Stromal cell of bone marrow (primary cell): ENCODE results near the gene NCKAP1.

Experiments used
- DNase-seq: peaks from one replicate; pipeline ENCODE4 v3.0.0-alpha.2; 2012; ENCODE audit warnings: low read depth

NCKAP1 gene

DNA sequence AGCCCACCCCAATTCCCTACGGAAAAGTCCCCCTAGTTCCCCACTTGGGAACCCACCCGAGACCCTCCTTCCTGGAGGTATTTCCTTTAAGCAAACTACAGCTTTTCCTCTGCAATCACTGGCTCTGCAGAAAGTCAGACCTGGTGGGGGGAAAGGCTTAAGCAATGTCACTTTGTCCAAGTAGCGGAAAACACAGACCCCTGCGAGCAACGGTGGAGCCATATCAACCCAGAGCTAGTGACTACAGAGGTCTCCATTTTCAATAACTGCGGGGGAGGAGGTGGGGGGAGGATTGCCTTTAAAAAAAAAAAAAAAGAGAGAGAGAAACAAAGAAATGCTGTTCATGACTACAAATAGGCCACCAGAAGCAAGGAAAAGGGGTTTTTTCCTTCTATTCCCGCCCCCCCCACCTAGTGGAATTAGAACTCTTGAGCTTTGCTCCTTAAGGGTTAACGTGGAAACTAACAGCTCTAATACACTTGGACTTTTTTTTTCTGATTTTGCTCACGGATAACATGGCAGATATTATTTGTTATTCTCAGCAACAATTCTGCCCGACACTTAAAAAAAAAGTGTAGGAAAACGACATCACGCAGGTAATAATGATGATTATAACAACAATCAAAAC, 170.7 kb downstream of the NCKAP1 start:
- DNase-seq, result no peak

DNA sequence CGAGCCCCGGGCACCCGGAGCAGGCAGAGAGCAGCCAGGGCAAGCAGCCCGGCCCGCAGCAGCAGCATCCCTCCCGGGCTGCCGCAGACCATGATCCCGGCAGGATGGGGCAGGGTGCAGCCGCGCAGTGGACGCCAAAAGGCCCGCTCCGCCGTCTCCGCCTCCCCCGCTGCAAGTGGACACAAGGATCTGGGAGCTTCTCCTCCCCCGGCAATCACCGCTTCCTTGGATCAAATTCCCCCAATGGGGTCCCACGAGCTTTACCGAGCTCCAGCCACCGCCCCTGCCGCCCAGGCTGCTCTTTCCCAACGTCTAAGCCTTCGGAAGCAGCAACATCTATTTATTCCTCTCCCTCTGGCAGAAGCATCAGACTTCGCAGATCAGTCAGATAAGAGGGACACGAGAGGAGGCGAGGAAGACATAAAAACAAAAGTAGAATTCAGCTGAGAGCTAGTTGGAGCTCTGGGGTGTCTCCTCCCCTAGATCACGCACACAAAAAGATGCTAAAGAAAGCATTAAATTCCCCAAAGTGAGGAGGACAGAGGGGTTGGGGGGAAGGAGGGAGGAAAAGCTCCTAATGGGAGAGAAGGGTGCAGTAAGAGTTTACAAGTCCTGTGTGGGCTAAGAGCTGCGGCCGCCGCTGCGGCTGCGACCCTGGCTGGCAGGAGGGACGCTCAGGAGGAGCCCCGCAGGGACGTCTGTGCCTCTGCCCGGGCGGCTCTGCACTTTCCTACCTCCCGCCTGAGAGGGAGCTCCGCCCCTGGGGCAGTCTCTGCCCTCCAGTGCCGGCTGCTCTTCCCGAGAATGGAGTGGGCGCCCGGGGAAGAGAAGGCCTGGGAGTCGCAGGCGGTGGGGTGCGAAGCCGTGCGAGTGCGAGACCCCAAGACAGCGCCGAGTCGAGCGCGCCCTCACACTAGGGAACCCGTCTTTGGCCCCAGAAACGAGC, 171.5 kb downstream of the NCKAP1 start, which contains the start of gene FRZB:
FRZB (minus strand) TSS at position 177 of the 946 bp plus-strand sequence; CDS start at position 92, 85 bp downstream.
- peak; percentile 33 for DNase-seq

DNA sequence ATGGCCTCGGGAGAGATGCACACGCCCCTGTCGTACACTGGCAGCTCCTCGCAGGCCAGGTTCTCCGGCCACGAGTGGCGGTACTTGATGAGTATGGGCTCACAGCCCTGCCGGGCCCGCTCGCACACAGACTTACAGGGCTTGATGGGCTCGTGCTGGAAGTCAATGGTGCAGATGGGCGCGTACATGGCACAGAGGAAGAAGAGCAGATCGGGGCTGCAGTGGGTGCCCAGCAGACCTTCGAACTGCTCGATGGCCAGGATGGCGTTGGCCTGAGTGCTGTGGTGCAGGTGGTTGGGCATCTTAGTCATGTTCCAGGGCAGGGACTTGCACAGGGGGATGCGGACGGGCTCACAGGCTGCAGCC, 172.2 kb downstream of the NCKAP1 start:
- no peak for DNase-seq

DNA sequence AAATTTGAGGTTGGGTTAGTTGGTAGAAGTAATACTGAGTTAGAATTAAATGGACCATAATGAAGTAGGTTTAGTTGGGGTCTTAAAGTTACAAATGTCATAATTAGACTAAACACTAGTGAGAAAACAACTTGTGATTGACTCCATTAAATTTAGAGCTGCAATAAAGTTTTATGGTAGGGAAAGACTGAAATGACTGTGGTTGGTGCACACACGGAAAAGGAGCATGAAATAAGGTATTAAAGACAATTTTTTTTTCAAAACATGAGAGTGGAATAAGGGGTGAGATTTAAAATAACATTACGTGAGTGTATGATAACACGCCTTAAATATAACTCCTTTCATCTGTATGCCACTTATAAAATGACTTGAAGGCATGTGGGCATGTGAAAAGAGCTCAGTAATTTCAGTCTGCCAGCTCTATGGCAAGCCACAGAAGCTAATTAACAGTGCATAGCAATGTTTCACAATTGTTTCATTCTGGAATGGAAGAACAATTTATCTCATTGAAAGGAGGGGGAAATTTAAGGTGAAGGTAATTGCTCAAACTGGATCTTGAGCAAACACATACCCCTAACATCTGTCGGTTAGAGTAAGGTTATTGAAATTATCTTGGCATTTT, 173.2 kb downstream of the NCKAP1 start:
- no peak for DNase-seq

DNA sequence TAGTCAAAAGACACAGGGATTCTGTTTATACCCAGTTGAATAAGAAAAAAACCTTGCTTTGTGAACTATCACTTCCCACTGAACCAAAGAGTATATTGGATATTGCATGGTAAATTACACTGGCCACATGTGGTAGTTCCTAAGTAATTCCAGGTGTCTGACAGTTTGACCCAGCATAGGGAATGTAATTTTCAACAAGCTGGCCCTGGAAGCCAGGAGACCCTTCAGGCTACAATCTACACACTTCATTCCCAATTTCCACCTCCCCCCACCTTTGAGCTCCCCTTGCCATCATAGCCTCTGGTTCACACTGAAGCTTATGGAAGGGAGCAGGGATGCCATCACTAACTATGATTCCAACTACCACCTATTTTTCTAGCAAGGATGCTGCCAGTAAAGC, 174.6 kb downstream of the NCKAP1 start:
- no peak for DNase-seq

DNA sequence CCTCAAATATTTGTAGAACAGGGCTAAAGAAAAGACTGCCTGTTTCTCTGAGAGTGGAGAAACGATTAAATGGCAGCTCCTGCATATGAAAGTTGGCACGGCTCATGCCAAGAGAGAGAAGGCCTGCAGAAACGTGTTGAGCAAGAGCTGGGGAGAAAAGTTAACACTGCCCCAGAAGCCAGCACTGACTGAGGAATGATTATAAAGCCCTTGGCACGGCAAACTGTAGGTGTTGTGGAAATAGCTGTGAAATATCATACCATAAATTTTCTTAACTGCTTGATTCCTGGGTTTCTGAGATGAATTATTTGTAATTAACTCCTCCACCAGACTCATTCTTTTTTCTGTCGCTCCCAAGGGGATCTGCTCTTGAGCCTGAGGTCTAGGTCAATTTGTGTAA, 176.2 kb downstream of the NCKAP1 start:
- no peak for DNase-seq

- no peak for DNase-seq
Observed at GRCh38 chr2:182860858-182861257, 177.4 kb downstream of the NCKAP1 start.
